ENCODE data around the gene CLASP1.

DNA sequence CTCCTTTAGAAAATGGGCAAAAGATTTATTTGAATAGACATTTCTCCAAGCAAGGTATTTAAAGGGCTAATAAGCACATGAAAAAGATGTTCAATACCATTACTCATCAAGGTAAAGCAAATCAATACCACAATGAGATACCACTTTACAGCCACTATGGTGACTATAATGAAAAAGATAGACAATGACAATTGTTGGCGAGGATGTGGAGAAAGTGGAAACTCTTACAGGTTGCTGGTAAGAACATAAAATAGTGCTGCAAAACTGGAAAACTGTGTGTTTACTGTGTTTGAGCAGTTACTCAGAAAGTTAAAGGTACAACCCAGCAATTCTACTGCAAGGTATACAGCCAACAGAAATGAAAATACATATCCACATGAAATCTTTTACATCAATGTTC is 150.5 kb downstream of the CLASP1 start:
- TF ChIP-seq EZH2 (IDR thresholded peaks at IDR 0.05; ENCODE audit: insufficient read depth, poor library complexity, severe bottlenecking) = no peak
- TF ChIP-seq EZH2phosphoT487 (IDR thresholded peaks at IDR 0.05; ENCODE audit: insufficient read depth, low read depth) = no peak

Measured in GM23248 (cell line).